Measurements from ENCODE around the gene GIMAP5. TPM values are rescaled to one million over a fixed set of nuclear protein-coding genes. Genes with fewer than 3 reads are reported as not detected.

Gene GIMAP5
- total and polyA plus RNA-seq, 10 donors = 34.0 to 183 (median 85.8) TPM

- intact Hi-C loops (cut with DNase I; ENCODE audit: low total_unique reads) = no loop called here
- Histone ChIP-seq H3K4me1 (no peaks in the 10 kb centered on the region), H3K27ac (no peak overlapping the region), H3K4me3 (no peak overlapping the region), H3K36me3 (no peaks in the 10 kb centered on the region), H3K27me3 (replicated peaks in 1 of 7) (no peaks in the 10 kb centered on the region), H3K9me3 (peaks cover 13 to 96% (median 92%) of the 10 kb centered on the region in 8 donors)
- DNase-seq = no peak
- TF ChIP-seq CTCF (IDR thresholded peaks at IDR 0.05 in 8 of 11, conservative IDR thresholded peaks at IDR 0.05 in 3 of 11) (no peak), POLR2AphosphoS5 (IDR thresholded peaks at IDR 0.05) (no peak), POLR2A (IDR thresholded peaks at IDR 0.05) (no peak)
- 92 to 100% (median 96%) methylated on average over 1 of the region's 1 CpG for WGBS, 5 donors
Observed at GRCh38 chr7:150703209-150703608, 34.0 kb upstream of the GIMAP5 start.

- Histone ChIP-seq H3K4me3 (peak overlapping the region in 4 of 8 donors; percentile 60 to 87 (median 68)), H3K27me3 (replicated peaks in 1 of 7) (no peaks in the 10 kb centered on the region), H3K9me3 (peaks cover 0 to 27% (median 21%) of the 10 kb centered on the region in 8 donors), H3K36me3 (peaks cover 1 to 17% (median 14%) of the 10 kb centered on the region in 6 donors), H3K4me1 (peaks cover 11 to 53% (median 38%) of the 10 kb centered on the region in 6 donors), H3K27ac (peak overlapping the region; percentile 61 to 92 (median 82))
- DNase-seq = no peak
- intact Hi-C loops (cut with DNase I; ENCODE audit: low total_unique reads) = no loop called here
- WGBS, 5 donors = 72 to 87% (median 74%) methylated on average over 4 of the region's 4 CpGs
- no peak for TF ChIP-seq CTCF (IDR thresholded peaks at IDR 0.05 in 8 of 11, conservative IDR thresholded peaks at IDR 0.05 in 3 of 11)
- no peak for TF ChIP-seq POLR2A (IDR thresholded peaks at IDR 0.05)
- no peak for TF ChIP-seq POLR2AphosphoS5 (IDR thresholded peaks at IDR 0.05)
Observed at GRCh38 chr7:150715293-150715692, 21.9 kb upstream of the GIMAP5 start.

- Histone ChIP-seq H3K36me3 (peaks cover 2 to 21% (median 18%) of the 10 kb centered on the region in 6 donors), H3K4me3 (peak overlapping the region; percentile 51 to 87 (median 64)), H3K27me3 (replicated peaks in 1 of 7) (no peaks in the 10 kb centered on the region), H3K4me1 (peaks cover 11 to 57% (median 43%) of the 10 kb centered on the region in 6 donors), H3K9me3 (peaks cover 0 to 27% (median 21%) of the 10 kb centered on the region in 8 donors), H3K27ac (peak overlapping the region; percentile 61 to 92 (median 82))
- intact Hi-C loops (cut with DNase I; ENCODE audit: low total_unique reads) = no loop called here
- WGBS, 5 donors = 50 to 58% (median 55%) methylated on average over 4 of the region's 4 CpGs
- no peak for DNase-seq
- TF ChIP-seq POLR2A (IDR thresholded peaks at IDR 0.05) (no peak), CTCF (IDR thresholded peaks at IDR 0.05 in 8 of 11, conservative IDR thresholded peaks at IDR 0.05 in 3 of 11) (no peak), POLR2AphosphoS5 (IDR thresholded peaks at IDR 0.05) (no peak)
Observed at GRCh38 chr7:150715738-150716137, 21.5 kb upstream of the GIMAP5 start.

- intact Hi-C loops (cut with DNase I; ENCODE audit: low total_unique reads) = no loop called here
- peak within 1 kb of the TSS; percentile 51 to 87 (median 64) for H3K4me3 ChIP-seq
- peaks cover 0 to 27% (median 21%) of the 10 kb centered on the region in 8 donors for H3K9me3 ChIP-seq
- peaks cover 11 to 64% (median 47%) of the 10 kb centered on the region in 6 donors for H3K4me1 ChIP-seq
- peak within 1 kb of the TSS; percentile 61 to 92 (median 82) for H3K27ac ChIP-seq
- DNase-seq = peak; percentile 84
- no peaks in the 10 kb centered on the region for H3K27me3 ChIP-seq (replicated peaks in 1 of 7)
- TF ChIP-seq POLR2A (IDR thresholded peaks at IDR 0.05) (peak in 2 of 3 donors; percentile 13 to 64), POLR2AphosphoS5 (IDR thresholded peaks at IDR 0.05) (peak in 2 of 3 donors; percentile 81 to 96), CTCF (IDR thresholded peaks at IDR 0.05 in 8 of 11, conservative IDR thresholded peaks at IDR 0.05 in 3 of 11) (no peak)
- 3 to 8% (median 5%) methylated on average over 5 of the region's 5 CpGs for WGBS, 5 donors
- peaks cover 2 to 27% (median 23%) of the 10 kb centered on the region in 6 donors for H3K36me3 ChIP-seq
Observed at GRCh38 chr7:150716368-150716767, 20.9 kb upstream of the GIMAP5 start, which contains the start of gene GIMAP1. Gene GIMAP1, plus strand, starts transcription at chr7:150716613. Its CDS starts 2,435 bp downstream, at chr7:150719048.
